Tibial nerve (tissue), 4 donors: ENCODE data around the gene PLAU. TPM values are rescaled to one million over a fixed set of nuclear protein-coding genes. Genes with fewer than 3 reads are reported as not detected.

Experiments
- DNase-seq, 2 donors: peaks; one replicate each; pipeline ENCODE4 v3.0.0-alpha.2; 2019; ENCODE audit warnings: low spot score in 2 of 2
- H3K27ac ChIP-seq, 4 donors: fragments of 200-600 bp; sonication (generic) in 3 of 4; one replicate each; pipeline ENCODE4 v1.5.1; 2017 to 2019; ENCODE audit warnings: mild to moderate bottlenecking in 1 of 4
- H3K27me3 ChIP-seq, 2 donors: fragments of 200-600 bp; sonication (generic) in 1 of 2; one replicate each; pipeline versions ENCODE4 v1.5.1 to v1.6.0; 2017 to 2019
- H3K36me3 ChIP-seq, 3 donors: fragments of 200-600 bp; sonication (generic); one replicate each; pipeline ENCODE4 v1.5.1; 2018 to 2019
- H3K4me1 ChIP-seq, 4 donors: fragments of 200-600 bp; sonication (generic) in 3 of 4; one replicate each; pipeline ENCODE4 v1.5.1; 2017 to 2019
- H3K4me3 ChIP-seq, 4 donors: fragments of 200-600 bp; sonication (generic) in 3 of 4; one replicate each; pipeline ENCODE4 v1.5.1; 2017 to 2019; ENCODE audit warnings: mild to moderate bottlenecking in 1 of 4, moderate library complexity in 1 of 4
- H3K9me3 ChIP-seq, 4 donors: fragments of 200-600 bp; sonication (generic) in 3 of 4; one replicate each; pipeline ENCODE4 v1.5.1; 2017 to 2019
- EP300 ChIP-seq, 2 donors: sonication (generic); formaldehyde crosslinking; IDR thresholded peaks; one replicate each; pipeline ENCODE4 v1.6.1; 2017; ENCODE audit warnings: antibody characterized with exemption in 2 of 2, mild to moderate bottlenecking in 1 of 2
- POLR2A ChIP-seq, 2 donors: fragments of 450-650 bp; IDR thresholded peaks; one replicate each; pipeline ENCODE4 v1.6.1; 2017; ENCODE audit warnings: antibody characterized with exemption in 2 of 2, mild to moderate bottlenecking in 2 of 2, moderate library complexity in 2 of 2
- WGBS, 2 donors: methylation state at CpG; one replicate each; pipeline ENCODE4 v1.1.5; 2018; 5-methylcytosine and 5-hydroxymethylcytosine counted together
- total RNA-seq, 4 donors: library from RNA; depleted of rRNA; stranded (reverse); fragments of >200 nt; gene quantifications; one replicate each; pipeline ENCODE4 v1.1.0, GENCODE V29; 2016
- TF ChIP-seq, protein P1 (sequence below), 5 experiments: fragments of 200-600 bp in 3 of 5; fragments of 450-650 bp in 2 of 5; sonication (generic) in 3 of 5; IDR thresholded peaks; one replicate each; pipeline ENCODE4 v1.5.1; 2016 to 2019; ENCODE audit warnings: antibody characterized with exemption in 5 of 5, mild to moderate bottlenecking in 3 of 5, moderate library complexity in 2 of 5

The PLAU gene
- total RNA-seq, 4 donors from 2014 or later, result 2.5 to 7.8 (median 3.5) TPM

DNA sequence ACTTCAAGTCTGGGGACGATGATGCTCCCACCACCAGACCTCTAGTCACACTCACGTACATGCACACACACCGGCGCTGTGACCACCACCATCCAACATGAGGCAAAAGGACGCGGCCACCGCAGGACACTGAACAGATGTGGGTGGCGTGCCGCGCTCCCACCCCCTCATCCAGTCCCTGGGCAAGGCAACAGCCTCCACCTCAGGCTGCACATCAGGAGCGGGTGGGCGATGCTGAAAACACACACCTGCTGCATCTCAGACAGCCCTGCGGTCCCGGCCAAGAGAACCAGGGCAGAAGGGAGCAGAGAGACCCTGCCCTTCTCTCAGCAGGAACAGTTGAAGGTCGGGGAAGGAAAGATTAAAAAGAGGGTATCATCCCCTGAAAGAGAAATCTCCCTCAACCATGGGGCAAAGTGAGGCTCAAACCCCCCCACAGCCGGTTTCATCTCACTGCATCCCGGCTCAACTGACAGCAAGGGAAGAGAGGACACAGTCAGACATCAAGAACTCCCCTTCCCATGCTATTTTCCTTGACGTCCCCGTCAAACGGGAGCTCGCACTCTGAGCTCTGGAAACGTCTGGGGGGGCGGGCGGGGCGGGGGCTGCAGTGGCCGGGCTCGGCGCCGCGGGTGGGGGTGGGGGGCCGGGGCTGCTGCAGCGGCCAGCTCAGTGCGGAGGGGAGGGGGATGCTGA lies 37.6 kb upstream of the PLAU start:
- no peak for TF ChIP-seq EP300 (IDR thresholded peaks at IDR 0.05)
- TF ChIP-seq, protein P1, sequence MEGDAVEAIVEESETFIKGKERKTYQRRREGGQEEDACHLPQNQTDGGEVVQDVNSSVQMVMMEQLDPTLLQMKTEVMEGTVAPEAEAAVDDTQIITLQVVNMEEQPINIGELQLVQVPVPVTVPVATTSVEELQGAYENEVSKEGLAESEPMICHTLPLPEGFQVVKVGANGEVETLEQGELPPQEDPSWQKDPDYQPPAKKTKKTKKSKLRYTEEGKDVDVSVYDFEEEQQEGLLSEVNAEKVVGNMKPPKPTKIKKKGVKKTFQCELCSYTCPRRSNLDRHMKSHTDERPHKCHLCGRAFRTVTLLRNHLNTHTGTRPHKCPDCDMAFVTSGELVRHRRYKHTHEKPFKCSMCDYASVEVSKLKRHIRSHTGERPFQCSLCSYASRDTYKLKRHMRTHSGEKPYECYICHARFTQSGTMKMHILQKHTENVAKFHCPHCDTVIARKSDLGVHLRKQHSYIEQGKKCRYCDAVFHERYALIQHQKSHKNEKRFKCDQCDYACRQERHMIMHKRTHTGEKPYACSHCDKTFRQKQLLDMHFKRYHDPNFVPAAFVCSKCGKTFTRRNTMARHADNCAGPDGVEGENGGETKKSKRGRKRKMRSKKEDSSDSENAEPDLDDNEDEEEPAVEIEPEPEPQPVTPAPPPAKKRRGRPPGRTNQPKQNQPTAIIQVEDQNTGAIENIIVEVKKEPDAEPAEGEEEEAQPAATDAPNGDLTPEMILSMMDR (IDR thresholded peaks at IDR 0.05), result no peak
- TF ChIP-seq POLR2A (IDR thresholded peaks at IDR 0.05), result no peak
- 44 to 55% methylated on average over 14 to 24 of the region's 33 CpGs for WGBS, 2 donors
- no peak for DNase-seq
- Histone ChIP-seq H3K27ac (peak overlapping the region in 3 of 4 donors; percentile 55 to 77 (median 59)), H3K27me3 (no peaks in the 10 kb centered on the region), H3K36me3 (peaks cover 0 to 33% (median 0%) of the 10 kb centered on the region in 3 donors), H3K9me3 (no peaks in the 10 kb centered on the region), H3K4me1 (peaks cover 0 to 36% (median 11%) of the 10 kb centered on the region in 4 donors), H3K4me3 (peak overlapping the region; percentile 55 to 97 (median 85))

DNA sequence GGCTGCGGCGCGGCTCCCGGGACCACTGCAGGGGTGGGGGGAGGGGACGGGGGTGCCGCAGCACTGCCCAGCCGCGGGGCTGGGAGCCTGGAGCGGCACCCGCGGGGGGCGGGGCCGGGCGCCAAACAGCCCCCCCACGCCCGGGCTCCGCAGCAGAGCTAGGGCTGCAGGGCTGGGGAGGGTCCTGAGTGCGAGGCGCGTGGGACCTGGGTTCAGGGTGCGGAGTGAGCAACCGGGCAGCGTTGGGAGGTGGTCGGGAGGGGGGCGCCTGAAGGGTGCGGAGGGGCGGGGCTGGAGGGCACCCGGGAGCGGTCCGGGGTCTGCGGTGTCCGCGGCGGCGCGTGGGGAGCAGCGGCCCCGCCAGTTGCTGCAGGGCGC lies 37.1 kb upstream of the PLAU start:
- no peak for DNase-seq
- no peaks in the 10 kb centered on the region for H3K27me3 ChIP-seq
- peak overlapping the region; percentile 55 to 97 (median 85) for H3K4me3 ChIP-seq
- peaks cover 0 to 32% (median 11%) of the 10 kb centered on the region in 4 donors for H3K4me1 ChIP-seq
- TF ChIP-seq POLR2A (IDR thresholded peaks at IDR 0.05) (no peak), EP300 (IDR thresholded peaks at IDR 0.05) (no peak)
- TF ChIP-seq, protein P1 (IDR thresholded peaks at IDR 0.05), result no peak
- peaks cover 0 to 27% (median 0%) of the 10 kb centered on the region in 3 donors for H3K36me3 ChIP-seq
- peak overlapping the region; percentile 36 to 77 (median 54) for H3K27ac ChIP-seq
- WGBS, 2 donors, result 0% methylated on average over 10 of the region's 39 CpGs; no CpG with 5 or more reads in 1 of the 2 donors
- H3K9me3 ChIP-seq, result no peaks in the 10 kb centered on the region

DNA sequence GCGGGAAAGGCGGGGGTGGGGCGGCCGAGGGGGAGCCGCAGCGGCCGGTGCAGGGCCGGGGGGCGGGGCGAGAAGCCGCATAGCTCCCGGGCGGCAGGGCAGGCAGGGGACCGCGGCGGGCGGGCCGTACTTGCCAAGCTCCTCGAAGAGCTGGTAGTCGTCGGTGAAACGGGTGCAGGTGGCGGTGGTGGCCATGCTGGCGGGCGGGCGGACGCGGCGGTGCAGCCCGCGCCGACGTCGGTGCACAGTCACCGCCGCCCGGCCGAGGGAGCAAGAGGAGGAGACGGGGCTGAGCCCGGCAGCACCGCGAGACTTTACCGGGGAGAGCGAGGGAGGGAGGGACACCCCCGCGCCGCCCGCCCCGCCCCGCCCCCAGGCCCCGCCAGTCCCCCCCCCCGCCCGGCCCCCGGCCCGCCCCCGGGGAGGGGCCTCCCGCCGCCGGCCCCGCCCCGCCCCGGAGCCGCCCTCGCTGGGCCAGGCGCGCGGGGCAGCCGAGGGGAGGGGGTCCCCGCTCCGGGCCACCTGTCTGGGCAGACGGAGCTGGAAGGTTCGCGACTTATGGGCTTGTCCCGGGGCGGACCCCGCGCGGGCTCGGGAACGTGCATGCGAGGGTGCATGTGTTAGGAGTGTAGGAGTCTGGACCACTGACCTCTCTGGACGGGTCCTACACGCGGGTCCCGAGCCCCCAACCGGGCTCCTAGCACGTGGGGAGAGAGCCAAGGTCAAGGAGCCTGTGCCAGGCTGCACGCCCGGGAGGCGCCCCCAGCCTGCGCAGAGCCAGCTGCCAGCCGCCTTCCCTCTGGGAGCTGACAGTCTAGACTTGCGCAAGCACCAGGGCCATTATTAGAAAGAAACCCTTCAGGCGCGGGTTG lies 36.4 kb upstream of the PLAU start, which contains the start of gene CAMK2G:
TSS of gene CAMK2G (minus strand) at position 289 of the 872 bp plus-strand sequence. CDS start at position 195, 94 bp downstream.
- WGBS, 2 donors, result 5% methylated on average over 34 to 42 of the region's 95 CpGs
- peak; percentile 57 to 58 for DNase-seq

DNA sequence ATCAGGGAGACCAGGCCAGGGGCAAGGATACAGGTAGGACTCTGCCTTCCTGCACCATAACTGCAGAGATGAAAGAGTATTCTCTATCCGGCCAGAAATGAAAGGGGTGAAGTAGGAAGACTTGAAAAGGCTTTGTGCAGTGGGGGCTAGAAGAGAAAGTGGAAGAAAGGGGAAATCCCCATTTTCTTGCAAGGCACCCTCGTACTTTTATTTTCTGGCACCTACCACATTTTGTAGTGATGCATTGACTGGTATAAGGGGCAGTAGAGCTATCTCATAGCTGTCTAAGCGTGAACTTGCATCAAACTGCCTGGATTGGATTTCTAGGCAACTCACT lies 35.8 kb upstream of the PLAU start:
- no peak for DNase-seq
- TF ChIP-seq, protein P1 (IDR thresholded peaks at IDR 0.05), result no peak
- TF ChIP-seq POLR2A (IDR thresholded peaks at IDR 0.05), result no peak
- TF ChIP-seq EP300 (IDR thresholded peaks at IDR 0.05), result peak in 1 of 2 donors; percentile 0
- Histone ChIP-seq H3K4me3 (peak overlapping the region; percentile 50 to 97 (median 85)), H3K27me3 (no peaks in the 10 kb centered on the region), H3K4me1 (peaks cover 0 to 38% (median 14%) of the 10 kb centered on the region in 4 donors), H3K27ac (peak overlapping the region in 3 of 4 donors; percentile 33 to 83 (median 79)), H3K9me3 (no peaks in the 10 kb centered on the region), H3K36me3 (peaks cover 0 to 16% (median 0%) of the 10 kb centered on the region in 3 donors)
- 39 to 51% methylated on average over 3 of the region's 3 CpGs for WGBS, 2 donors

More for the DNA sequence above, 36.4 kb upstream of the PLAU start, which contains the start of gene CAMK2G:
- Histone ChIP-seq H3K4me1 (peaks cover 0 to 35% (median 11%) of the 10 kb centered on the region in 4 donors), H3K36me3 (peaks cover 0 to 22% (median 0%) of the 10 kb centered on the region in 3 donors), H3K9me3 (no peaks in the 10 kb centered on the region), H3K27ac (peak within 1 kb of the TSS; percentile 48 to 83 (median 77)), H3K4me3 (peak within 1 kb of the TSS; percentile 55 to 97 (median 85)), H3K27me3 (no peaks in the 10 kb centered on the region)
- peak in 1 of 2 donors; percentile 24 for TF ChIP-seq POLR2A (IDR thresholded peaks at IDR 0.05)
- peak in 1 of 2 donors; percentile 21 for TF ChIP-seq EP300 (IDR thresholded peaks at IDR 0.05)
- TF ChIP-seq, protein P1 (IDR thresholded peaks at IDR 0.05), result peak in 1 of 5 experiments; percentile 24
